Thyroid gland (tissue), 4 donors: ENCODE measurements around the gene TAS2R43. TPM values are rescaled to one million over a fixed set of nuclear protein-coding genes. Genes with fewer than 3 reads are reported as not detected.
"Not testable (repeated sequence)": the region's sequence is repeated elsewhere in the genome, so short reads cannot be mapped to it uniquely, and the experiment has no call there.

Source experiments
- DNase-seq, 2 donors: peaks; one replicate each; pipeline ENCODE4 v3.0.0-alpha.2; 2019
- H3K27ac ChIP-seq, 3 donors: fragments of 200-600 bp; sonication (generic); 1 replicate in 2 of 3; 2 replicates in 1 of 3; pipeline ENCODE4 v1.5.1; 2016 to 2019; ENCODE audit warnings: mild to moderate bottlenecking in 1 of 3, moderate library complexity in 1 of 3
- H3K27me3 ChIP-seq: fragments of 200-600 bp; sonication (generic); one replicate; pipeline ENCODE4 v1.5.1; 2019
- H3K36me3 ChIP-seq, 2 donors: fragments of 200-600 bp; sonication (generic); one replicate each; pipeline ENCODE4 v1.5.1; 2016 to 2019
- H3K4me1 ChIP-seq, 2 donors: fragments of 200-600 bp; sonication (generic); one replicate each; pipeline ENCODE4 v1.5.1; 2017 to 2019
- H3K4me3 ChIP-seq, 3 donors: fragments of 200-600 bp; sonication (generic); replicated peaks in 1 of 3; 1 replicate in 2 of 3; 2 replicates in 1 of 3; pipeline ENCODE4 v1.5.1; 2016; ENCODE audit warnings: mild to moderate bottlenecking in 1 of 3
- H3K9me3 ChIP-seq: fragments of 200-600 bp; sonication (generic); one replicate; pipeline ENCODE4 v1.5.1; 2017
- CTCF ChIP-seq, 6 experiments: fragments of 200-600 bp in 3 of 6; fragments of 450-650 bp in 3 of 6; sonication (generic) in 3 of 6; IDR thresholded peaks; one replicate each; pipeline ENCODE4 v1.5.1; 2016 to 2019; ENCODE audit warnings: antibody characterized with exemption in 6 of 6, mild to moderate bottlenecking in 2 of 6, inconsistent platforms in 1 of 6, moderate library complexity in 1 of 6
- POLR2A ChIP-seq, 2 donors: fragments of 450-650 bp; IDR thresholded peaks; one replicate each; pipeline ENCODE4 v1.6.1; 2017; ENCODE audit warnings: antibody characterized with exemption in 2 of 2, mild to moderate bottlenecking in 2 of 2, moderate library complexity in 1 of 2
- WGBS, 2 donors: methylation state at CpG; one replicate each; pipeline ENCODE4 v1.1.5; 2017; 5-methylcytosine and 5-hydroxymethylcytosine counted together
- intact Hi-C: fragments of 100-400 bp; cut with DNase I; formaldehyde crosslinking; loops from one replicate; pipeline ENCODE4 v1.15.1; 2023
- total RNA-seq, 4 donors: library from RNA; depleted of rRNA; stranded (reverse); fragments of >200 nt; gene quantifications; one replicate each; pipeline ENCODE4 v1.2.3, GENCODE V29; 2016

TAS2R43 gene
- total RNA-seq, 4 donors from 2014 or later: 2.6 to 26.2 (median 9.8) TPM

- H3K4me3 ChIP-seq: no peak overlapping the region
- no peaks in the 10 kb centered on the region for H3K27me3 ChIP-seq
- no peaks in the 10 kb centered on the region for H3K36me3 ChIP-seq
- no peaks in the 10 kb centered on the region for H3K4me1 ChIP-seq
- WGBS, 2 donors: 72 to 94% methylated on average over 2 of the region's 2 CpGs
- TF ChIP-seq POLR2A (IDR thresholded peaks at IDR 0.05) (no peak), CTCF (IDR thresholded peaks at IDR 0.05) (no peak)
- H3K9me3 ChIP-seq: no peaks in the 10 kb centered on the region
- H3K27ac ChIP-seq: no peak overlapping the region
- DNase-seq: no peak
- intact Hi-C loops: no loop called here
Observed at GRCh38 chr12:11130999-11131398, 38.9 kb upstream of the TAS2R43 start.

GRCh38 chr12:11130382-11130781 is 38.3 kb upstream of the TAS2R43 start:
- Histone ChIP-seq H3K9me3 (no peaks in the 10 kb centered on the region), H3K36me3 (no peaks in the 10 kb centered on the region), H3K27me3 (no peaks in the 10 kb centered on the region), H3K27ac (no peak overlapping the region), H3K4me1 (no peaks in the 10 kb centered on the region), H3K4me3 (no peak overlapping the region)
- intact Hi-C loops: no loop called here
- no peak for DNase-seq
- TF ChIP-seq CTCF (IDR thresholded peaks at IDR 0.05) (no peak), POLR2A (IDR thresholded peaks at IDR 0.05) (no peak)
- WGBS, 2 donors: 96 to 97% methylated on average over 3 of the region's 3 CpGs

GRCh38 chr12:11114130-11114529 is 22.0 kb upstream of the TAS2R43 start:
- H3K9me3 ChIP-seq, H3K4me3 ChIP-seq, intact Hi-C loops, H3K27me3 ChIP-seq, DNase-seq, H3K4me1 ChIP-seq, H3K27ac ChIP-seq, H3K36me3 ChIP-seq: not testable (repeated sequence)
- WGBS, 2 donors: 91 to 97% methylated on average over 1 of the region's 1 CpG

GRCh38 chr12:11111213-11111612 is 19.1 kb upstream of the TAS2R43 start:
- DNase-seq, H3K4me1 ChIP-seq: not testable (repeated sequence)

GRCh38 chr12:11108862-11109261 is 16.7 kb upstream of the TAS2R43 start:
- H3K36me3 ChIP-seq: peaks cover 0 to 3% of the 10 kb centered on the region in 2 donors
- 87 to 94% methylated on average over 2 of the region's 2 CpGs for WGBS, 2 donors
- intact Hi-C loops: no loop called here
- no peak for TF ChIP-seq POLR2A (IDR thresholded peaks at IDR 0.05)
- TF ChIP-seq CTCF (IDR thresholded peaks at IDR 0.05): no peak
- H3K4me3 ChIP-seq: no peak overlapping the region
- no peaks in the 10 kb centered on the region for H3K4me1 ChIP-seq
- H3K27ac ChIP-seq: no peak overlapping the region
- no peaks in the 10 kb centered on the region for H3K27me3 ChIP-seq
- H3K9me3 ChIP-seq: no peaks in the 10 kb centered on the region
- DNase-seq: no peak

More at GRCh38 chr12:11111213-11111612, 19.1 kb upstream of the TAS2R43 start:
- H3K27me3 ChIP-seq, H3K27ac ChIP-seq, H3K36me3 ChIP-seq, H3K4me3 ChIP-seq, intact Hi-C loops, H3K9me3 ChIP-seq: not testable (repeated sequence)
- 91 to 97% methylated on average over 1 of the region's 1 CpG for WGBS, 2 donors

- no peak for DNase-seq
- Histone ChIP-seq H3K4me1 (no peaks in the 10 kb centered on the region), H3K27me3 (no peaks in the 10 kb centered on the region), H3K36me3 (peaks cover 0 to 3% of the 10 kb centered on the region in 2 donors), H3K27ac (no peak overlapping the region), H3K4me3 (no peak overlapping the region), H3K9me3 (no peaks in the 10 kb centered on the region)
- 85 to 93% methylated on average over 1 of the region's 1 CpG for WGBS, 2 donors
- no peak for TF ChIP-seq POLR2A (IDR thresholded peaks at IDR 0.05)
- no peak for TF ChIP-seq CTCF (IDR thresholded peaks at IDR 0.05)
- intact Hi-C loops: no loop called here
Observed at GRCh38 chr12:11107719-11108118, 15.6 kb upstream of the TAS2R43 start.
